GM10248 (cell line): ENCODE measurements around the gene AGBL3.
"Not testable (repeated sequence)": the region's sequence is repeated elsewhere in the genome, so short reads cannot be mapped to it uniquely, and the experiment has no call there.

Source experiments
- CTCF ChIA-PET: fragments of 300-600 bp; sonication (Branson Sonifier 250); formaldehyde crosslinking; extraction: SDS; loops from one replicate; lab custom pipeline; 2021; ENCODE audit warnings: antibody characterized with exemption; lab: Yijun Ruan, JAX
- POLR2A ChIA-PET: fragments of 350-650 bp; sonication (Branson Sonifier 250); formaldehyde crosslinking; extraction: SDS; loops from one replicate; lab custom pipeline; 2020; ENCODE audit warnings: antibody characterized with exemption; lab: Yijun Ruan, JAX
- DNase-seq: peaks from one replicate; pipeline ENCODE4 v3.0.0; 2012; ENCODE audit errors: extremely low spot score
- TF ChIP-seq, protein P1 (sequence below): IDR thresholded peaks from 2 replicates; pipeline ENCODE4 v1.5.1; 2012; ENCODE audit warnings: mild to moderate bottlenecking, low read depth; ENCODE audit errors: extremely low read depth, missing control alignments, control extremely low read depth

Gene AGBL3

DNA sequence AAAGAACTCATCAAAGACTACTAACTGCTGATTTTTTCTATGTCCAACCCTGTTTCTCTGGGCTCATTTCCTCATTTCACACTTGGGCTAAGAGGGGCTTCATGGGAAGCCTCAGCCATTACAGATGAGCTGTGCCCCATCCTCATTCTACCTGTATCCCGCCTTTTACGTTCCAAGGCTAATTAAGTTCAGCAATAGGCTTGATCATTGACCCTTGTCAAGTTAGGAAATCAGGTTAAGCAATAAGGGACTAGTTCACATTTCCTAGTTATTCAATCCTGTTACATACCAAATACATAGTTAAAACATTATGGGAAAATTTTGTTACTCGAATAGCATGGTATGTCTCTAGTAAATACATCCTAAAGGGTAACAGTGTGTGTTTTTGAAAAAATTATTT lies 29.3 kb upstream of the AGBL3 start:
- ChIA-PET CTCF (interaction anchor here (1.0 to 1.4 kb wide), 4 partner anchors 12 to 233 kb away, joined by 3 to 4 read pairs (median 3); no protein-coding TSS in a partner anchor), POLR2A (no interaction called here)
- TF ChIP-seq, protein P1, sequence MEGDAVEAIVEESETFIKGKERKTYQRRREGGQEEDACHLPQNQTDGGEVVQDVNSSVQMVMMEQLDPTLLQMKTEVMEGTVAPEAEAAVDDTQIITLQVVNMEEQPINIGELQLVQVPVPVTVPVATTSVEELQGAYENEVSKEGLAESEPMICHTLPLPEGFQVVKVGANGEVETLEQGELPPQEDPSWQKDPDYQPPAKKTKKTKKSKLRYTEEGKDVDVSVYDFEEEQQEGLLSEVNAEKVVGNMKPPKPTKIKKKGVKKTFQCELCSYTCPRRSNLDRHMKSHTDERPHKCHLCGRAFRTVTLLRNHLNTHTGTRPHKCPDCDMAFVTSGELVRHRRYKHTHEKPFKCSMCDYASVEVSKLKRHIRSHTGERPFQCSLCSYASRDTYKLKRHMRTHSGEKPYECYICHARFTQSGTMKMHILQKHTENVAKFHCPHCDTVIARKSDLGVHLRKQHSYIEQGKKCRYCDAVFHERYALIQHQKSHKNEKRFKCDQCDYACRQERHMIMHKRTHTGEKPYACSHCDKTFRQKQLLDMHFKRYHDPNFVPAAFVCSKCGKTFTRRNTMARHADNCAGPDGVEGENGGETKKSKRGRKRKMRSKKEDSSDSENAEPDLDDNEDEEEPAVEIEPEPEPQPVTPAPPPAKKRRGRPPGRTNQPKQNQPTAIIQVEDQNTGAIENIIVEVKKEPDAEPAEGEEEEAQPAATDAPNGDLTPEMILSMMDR, result no peak

DNA sequence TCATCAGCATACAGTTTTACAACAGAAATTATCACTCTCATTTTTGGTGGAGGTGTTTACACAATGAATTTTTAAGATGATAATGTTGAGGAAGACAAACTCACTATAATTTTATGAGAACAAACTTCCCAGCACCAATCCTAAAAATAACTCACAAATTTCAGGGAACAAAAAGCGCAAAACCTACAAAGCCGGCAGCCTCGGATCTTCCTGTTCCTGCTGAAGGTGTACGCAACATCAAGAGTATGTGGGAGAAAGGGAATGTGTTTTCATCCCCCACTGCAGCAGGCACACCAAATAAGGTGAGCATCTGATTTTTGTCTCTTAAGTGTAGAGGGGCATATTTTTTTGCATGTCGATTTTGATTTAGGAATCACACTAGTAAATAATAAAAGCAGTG lies 26.5 kb upstream of the AGBL3 start:
- DNase-seq, result no peak
- CTCF ChIA-PET, result interaction anchor here (0.9 to 1.2 kb wide), 2 partner anchors 26 to 326 kb away, joined by 3 to 4 read pairs; partner anchors contain the start of gene AGBL3
- TF ChIP-seq, protein P1, result no peak
- POLR2A ChIA-PET, result no interaction called here

More for the DNA sequence above, 29.3 kb upstream of the AGBL3 start:
- no peak for DNase-seq

DNA sequence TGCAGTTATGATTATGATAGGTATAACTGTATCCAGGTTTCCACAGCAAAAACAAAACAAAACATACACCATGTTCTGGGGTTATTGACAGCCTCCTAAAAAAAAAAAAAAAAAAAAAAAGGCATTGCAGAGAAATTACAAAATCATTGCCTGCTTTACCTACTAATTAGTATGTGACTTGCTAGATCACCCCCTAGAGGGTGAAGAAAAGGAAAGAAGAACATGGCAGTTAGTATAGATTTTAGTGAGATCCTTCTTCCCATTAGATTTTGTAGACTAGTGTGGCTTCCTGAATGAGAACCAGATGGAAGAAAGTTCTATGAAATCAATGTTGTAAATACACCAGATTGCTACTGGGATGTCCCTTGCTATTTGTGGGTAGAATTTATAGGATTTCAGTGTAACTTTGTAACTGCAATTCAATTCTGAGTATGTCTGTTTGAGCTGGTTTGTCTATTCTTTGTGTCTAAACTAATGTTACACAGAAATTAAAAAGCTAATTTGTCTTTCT lies 24.0 kb upstream of the AGBL3 start:
- no peak for DNase-seq
- ChIA-PET CTCF (no interaction called here), POLR2A (no interaction called here)
- TF ChIP-seq, protein P1, result no peak

DNA sequence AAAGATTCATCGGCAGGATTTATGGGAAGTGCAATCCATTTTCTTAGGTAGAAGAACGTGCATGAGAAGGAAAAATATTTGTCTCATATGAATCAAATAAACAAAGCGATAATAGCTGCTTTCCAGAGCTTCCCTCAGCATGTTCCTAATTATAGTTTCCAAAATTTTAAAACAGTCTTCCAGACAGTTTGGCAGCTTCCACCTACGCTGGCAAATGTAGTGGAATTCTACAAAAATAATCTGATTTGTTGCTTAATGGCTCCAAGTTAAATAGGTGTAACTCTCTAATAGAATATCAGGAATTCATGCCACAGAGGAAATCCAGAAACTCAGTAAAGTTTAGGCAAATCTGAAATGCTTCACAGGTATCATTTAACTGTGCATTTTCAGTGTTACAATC lies 23.3 kb upstream of the AGBL3 start:
- ChIA-PET CTCF (no interaction called here), POLR2A (no interaction called here)
- no peak for DNase-seq
- TF ChIP-seq, protein P1, result no peak

DNA sequence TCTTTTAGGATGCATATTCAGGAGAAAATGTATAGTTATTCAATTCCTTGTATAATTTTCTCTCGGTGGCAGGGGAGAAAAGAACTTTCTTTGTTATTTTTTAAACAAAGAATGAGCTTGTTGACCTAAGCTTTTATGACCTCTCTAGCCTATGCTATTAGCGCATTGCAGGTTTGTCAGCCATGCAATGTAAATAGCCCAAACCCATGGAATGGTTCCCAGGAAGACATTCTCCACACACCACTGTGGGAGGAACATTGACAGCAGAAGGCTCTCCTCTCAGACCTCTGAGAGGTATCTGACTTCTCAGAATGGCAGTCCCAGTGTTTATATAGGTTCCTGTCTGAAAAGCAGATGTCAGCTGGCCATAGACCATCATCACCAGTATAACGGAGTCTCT lies 19.6 kb upstream of the AGBL3 start:
- DNase-seq, result no peak
- CTCF ChIA-PET, result interaction anchor here (1.4 to 4.0 kb wide), 3 partner anchors 12 to 45 kb away, joined by 3 to 20 read pairs (median 6); partner anchors contain the start of gene AGBL3
- POLR2A ChIA-PET, result no interaction called here
- TF ChIP-seq, protein P1, result no peak

DNA sequence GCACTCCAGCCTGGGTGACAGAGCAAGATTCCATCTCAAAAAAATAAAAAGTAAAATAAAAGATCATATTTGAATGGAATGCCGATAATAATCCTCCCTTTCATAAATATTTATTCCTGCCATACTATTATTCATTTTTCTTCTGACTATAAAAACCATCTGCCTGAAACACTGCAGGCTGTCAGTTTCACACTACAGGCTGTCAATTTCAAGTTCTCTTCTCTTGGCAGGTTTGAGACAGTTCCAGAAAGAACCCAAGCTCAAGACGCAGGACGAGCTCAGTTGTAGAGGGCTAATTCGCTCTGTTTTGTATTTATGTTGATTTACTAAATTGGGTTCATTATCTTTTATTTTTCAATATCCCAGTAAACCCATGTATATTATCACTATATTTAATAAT lies 18.2 kb upstream of the AGBL3 start:
- ChIA-PET CTCF (interaction anchor here (1.4 to 4.0 kb wide), 2 partner anchors 18 to 289 kb away, joined by 3 to 20 read pairs; partner anchors contain the start of gene AGBL3), POLR2A (no interaction called here)
- DNase-seq, result no peak
- TF ChIP-seq, protein P1, result no peak

DNA sequence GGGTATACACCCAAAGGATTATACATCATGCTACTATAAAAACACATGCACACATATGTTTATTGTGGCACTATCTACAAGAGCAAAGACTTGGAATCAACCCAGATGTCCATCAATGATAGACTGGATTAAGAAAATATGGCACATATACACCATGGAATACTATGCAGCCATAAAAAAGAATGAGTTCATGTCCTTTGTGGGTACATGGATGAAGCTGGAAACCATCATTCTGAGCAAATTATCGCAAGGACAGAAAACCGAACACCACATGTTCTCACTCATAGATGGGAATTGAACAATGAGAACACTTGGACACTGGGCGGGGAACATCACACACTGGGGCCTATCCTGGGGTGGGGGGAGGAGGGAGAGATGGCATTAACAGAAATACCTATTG lies 4.7 kb upstream of the AGBL3 start:
- CTCF ChIA-PET, DNase-seq, POLR2A ChIA-PET: not testable (repeated sequence)
